ENCODE results near the gene HEYL. TPM values are rescaled to one million over a fixed set of nuclear protein-coding genes. Genes with fewer than 3 reads are reported as not detected.

HEYL gene
- total RNA-seq = 8.2 TPM

DNA sequence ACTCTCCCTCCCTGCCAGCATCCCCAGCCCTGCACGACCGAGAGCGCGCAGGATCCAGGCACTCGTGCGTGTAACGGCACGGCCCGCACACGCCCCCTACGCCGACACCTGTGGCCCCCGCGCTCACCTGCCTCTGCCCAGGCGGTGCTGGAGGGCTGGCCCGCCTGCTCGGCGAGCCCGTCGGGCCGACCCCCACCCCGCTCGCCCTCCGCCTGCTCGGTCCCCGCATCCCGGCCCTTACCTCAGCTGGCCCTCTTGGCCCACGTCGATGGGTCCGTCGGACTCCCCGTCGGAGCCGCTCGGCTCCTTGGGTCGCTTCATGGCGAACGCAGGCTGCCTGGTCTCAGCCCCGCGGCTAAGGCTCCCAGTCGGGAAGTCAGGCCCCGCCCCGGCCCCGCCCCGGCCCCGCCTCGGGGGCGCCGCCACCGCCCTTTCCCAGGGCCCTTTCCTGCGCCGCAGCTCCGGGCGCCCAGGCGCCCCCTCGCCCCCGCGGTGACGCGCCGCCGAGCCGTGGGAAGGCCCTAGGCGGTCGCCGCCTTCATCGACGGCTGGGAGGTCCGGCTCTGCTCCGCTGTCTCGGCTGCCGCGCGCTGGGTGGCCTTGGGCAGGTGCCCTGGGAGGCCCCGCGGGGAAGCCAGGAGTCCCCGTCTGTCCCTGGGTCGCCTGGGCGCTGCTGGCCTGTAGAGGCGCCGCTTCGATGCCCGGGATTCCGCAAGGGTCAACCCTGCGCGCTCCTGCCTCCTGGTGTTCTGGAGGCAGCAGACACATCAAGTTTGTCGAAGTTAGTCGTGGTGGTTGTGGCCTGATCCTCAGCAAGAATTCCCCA lies at the start of gene HEYL:
TSS of gene HEYL (minus strand) at position 339 of the 826 bp plus-strand sequence. CDS start at position 321, 18 bp downstream.
- DNase-seq (ENCODE audit: low spot score) = peak; percentile 65

DNA sequence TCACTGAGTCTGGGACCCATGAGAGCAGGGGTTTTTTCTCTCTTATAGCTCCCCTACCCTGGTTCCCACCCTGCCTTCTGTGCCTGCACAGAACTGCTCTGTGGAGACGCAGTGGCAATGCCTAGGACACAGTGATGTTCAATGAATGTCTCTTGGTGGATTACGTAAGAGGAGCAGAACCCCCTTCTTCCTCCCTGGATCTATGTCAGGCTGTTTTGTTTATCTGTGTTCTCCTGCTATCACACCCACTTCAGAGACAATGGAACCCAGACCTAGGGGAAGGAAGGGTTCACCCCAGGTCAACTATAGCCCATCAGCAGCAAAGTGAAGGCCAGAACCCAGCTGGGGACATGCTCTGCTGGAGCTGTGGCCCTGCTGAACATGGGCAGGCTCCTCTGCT lies 49.8 kb upstream of the HEYL start:
- no peak for DNase-seq (ENCODE audit: low spot score)

DNA sequence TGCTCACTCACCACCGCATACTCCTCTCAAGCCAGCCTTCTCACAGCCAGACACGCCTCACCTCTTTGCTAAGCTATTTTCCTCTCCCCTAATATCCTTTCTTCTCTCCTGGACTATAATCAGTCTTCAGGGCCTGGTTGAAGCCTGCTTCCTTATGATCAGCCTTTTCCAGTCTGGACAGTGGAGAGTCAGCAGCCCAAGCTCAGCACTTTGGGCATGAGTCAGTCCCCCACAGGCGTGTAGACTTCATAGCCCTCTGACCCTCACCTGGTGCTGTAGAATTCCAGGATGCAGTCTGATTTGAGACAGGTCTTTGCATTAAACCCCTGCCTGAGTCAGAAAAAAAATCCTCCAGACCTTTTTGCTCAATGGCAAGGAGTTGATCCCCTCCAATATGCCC lies 49.3 kb upstream of the HEYL start:
- DNase-seq (ENCODE audit: low spot score) = no peak

DNA sequence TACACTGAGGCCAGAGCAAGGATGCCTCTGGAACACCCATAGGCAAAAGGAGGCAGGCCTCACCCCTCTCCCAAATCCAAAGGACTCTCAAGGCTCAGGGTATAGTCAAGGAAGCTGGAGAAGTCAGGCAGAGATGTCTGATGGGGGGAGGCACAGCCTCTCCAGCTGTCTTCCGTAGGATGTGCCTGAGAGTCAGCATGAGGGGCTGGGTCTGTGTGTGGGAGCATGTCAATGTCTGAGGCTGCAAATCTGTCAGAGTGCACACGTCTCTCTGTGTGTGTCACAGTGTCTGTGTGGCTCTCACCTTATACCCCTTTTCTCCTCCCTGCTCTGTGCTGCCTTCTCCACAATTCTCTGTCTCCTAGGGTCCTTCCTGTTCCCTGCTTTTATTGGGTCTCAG lies 47.8 kb upstream of the HEYL start:
- no peak for DNase-seq (ENCODE audit: low spot score)

DNA sequence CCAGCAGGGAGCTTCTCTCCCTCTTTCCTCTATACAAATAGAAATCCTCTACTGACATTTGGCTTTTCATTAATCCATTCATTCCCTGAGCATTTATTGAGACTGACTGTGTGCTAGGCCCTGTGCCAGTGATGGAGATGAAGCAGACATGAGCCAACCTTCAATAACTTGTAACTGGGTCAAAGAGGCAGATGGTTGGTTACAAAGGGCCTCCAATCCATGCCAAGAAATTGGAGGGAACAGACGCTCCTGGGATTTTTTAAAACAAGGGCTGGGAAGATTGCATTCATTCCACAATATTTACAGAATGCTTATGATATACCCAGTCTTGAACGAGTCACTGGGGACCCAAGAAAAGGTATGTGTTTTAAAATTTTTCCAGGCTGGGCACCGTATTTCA lies 45.6 kb upstream of the HEYL start:
- no peak for DNase-seq (ENCODE audit: low spot score)

DNA sequence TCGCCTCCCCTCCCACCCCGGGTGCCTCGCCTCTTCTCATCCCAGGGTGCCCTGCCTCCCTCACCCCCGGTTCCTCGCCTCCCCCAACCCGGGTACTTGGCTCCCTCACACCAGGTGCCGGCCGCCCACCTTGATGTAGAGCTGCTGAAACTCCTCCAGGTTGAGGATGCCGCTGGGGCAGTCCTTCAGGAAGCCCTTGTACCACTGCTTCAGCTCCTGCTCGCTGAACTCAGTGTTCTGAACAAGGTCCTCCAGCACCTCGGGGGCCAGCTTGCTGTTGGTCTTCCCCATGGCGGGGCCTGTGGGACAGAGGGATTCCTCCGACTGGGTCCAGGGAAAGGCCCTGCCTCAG lies 44.8 kb upstream of the HEYL start:
- DNase-seq (ENCODE audit: low spot score) = no peak

DNA sequence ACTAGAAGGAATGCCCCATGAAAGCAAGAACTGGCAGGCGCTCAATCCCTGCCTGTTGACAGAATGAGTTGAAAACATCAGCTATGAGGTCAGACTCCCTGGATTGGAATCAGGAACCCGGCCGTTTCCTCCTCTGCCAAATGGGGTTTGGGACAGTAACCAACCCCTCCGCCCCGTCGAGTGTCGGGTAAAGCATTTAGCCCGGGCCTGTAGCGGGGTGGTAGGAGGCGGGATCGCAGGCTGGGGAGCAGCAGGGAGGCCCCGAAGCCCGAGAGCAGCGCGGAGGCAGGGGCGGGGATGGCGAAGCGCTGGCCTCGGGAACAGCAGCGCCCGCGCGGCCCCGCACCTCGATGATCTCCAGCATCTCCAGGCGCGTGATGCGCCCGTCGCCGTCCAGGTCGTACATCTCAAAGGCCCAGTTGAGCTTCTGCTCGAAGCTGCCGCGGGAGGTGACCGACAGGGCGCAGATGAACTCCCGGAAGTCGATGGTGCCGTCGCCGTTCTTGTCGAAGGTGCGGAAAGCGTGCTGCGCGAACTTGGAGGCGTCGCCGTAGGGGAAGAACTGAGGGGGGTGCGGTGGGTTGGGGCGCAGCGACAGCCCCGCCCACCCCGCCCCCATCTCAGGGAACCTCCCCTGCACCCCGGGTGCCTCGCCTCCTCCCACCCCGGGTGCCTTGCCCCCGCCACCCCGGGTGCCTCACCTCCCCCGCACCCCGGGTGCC lies 44.3 kb upstream of the HEYL start:
- no peak for DNase-seq (ENCODE audit: low spot score)

DNA sequence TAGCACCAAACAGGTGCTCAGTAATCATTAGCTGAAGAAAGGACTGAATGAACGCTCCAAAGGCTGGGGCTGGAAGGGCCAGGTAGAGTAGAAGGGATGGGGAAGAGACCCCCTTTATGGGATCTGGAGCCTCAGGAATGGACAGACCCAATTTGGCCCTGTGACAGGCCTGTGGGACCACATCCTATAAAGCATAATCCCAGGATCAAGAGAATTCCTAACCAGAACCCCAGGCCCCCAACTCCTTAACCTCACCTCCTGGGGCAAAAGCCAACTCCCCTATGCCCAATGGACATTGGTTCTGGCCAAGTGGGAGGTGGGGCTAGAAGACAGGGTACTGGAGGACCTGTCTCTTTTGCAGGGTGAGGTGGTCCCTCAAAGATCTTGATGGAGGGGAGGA lies 42.6 kb upstream of the HEYL start:
- DNase-seq (ENCODE audit: low spot score) = no peak

DNA sequence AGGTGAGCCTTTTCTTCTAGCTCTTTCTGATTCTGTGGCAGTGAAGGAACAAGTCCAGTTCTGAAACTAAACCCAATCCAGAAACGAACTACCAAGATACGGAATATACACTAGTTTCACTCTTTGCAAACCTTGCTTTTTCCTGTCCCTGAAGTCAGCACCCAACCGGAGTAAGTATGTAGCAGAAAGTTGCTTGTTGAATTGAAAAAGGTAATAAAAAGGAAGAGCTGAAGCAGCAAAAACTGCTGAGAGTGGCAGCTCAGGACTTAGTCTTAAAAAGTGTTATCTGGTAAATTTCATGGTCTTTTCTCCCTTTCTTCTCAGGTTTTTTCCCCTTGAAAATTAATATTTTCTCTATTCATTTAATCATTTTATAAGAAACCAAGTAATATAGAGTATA lies 41.9 kb upstream of the HEYL start:
- no peak for DNase-seq (ENCODE audit: low spot score)

DNA sequence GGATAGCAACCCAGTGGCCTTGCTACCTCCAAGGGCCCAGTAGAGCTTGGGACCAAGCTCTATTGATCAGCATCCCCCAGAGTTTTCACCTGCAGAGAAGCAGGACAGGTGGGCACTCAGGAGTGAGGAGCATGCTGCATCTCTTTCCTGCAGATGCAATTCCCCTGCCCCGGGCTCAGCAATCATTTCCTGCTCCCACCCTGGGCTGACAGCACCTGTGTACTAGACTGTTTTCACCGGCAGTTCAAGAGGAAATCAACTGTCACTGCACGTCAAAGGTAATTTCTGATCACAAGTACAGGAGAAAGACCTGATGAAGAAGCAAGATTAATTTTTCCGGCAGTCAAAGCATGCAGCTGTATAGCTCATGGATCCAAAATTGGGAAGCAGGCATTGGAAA lies 41.3 kb upstream of the HEYL start:
- DNase-seq (ENCODE audit: low spot score) = no peak

DNA sequence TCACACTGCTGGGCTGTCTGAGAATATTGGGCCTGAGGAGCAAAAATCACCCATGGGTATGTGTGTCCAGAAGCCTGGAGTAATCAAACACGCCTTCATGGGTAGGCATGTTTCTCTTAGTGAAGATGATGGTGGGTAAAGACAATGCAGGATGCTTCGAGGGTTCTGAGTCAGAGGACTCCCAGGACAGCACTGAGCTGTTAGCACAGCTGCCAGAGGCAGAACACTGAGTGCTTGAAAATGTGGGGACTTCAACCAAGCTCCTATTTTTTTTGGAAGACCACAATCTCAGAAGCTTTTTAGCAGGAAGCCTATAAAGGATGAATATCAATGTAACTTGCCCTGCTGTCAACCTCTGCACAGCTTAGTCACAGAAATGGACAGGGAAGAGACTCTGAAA lies 40.4 kb upstream of the HEYL start:
- no peak for DNase-seq (ENCODE audit: low spot score)

DNA sequence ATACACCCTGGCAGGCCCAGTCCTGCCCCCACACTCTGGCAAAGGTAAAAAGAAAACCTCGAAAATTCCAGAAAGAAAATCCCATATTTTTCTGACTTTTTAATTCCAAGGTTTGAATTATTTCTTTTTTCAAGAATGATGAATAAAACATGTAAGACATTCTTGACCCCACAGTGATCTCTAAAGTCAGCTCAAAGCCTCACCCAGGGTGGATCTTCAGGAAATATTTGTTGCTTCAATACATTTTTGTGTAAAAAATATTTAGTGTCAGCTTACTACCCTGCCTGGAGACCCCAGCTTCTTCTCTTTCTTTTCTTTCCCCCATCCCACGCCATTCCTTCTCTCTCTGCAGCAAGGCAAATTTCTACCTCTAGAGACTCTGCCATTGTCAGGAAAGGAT lies 39.4 kb upstream of the HEYL start:
- no peak for DNase-seq (ENCODE audit: low spot score)

DNA sequence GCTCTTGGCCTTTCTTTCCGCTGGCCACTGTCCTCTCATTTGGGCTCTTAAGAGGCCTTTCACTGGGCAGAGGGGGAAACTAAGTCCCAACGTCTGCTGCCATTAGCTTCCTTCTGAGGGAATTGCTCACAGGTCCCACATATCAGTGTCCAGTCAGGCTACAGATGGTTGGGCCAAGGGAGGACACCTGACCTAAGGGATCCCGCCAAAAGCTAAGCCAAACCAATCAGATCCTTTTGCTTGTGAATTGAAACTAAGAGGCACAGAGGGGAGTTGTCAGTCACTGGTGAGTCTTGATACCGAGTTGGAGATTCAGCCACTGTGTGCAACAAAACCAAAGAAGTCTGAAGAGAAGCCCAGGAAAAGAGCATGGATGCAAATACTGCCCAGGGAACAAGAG lies 38.2 kb upstream of the HEYL start:
- no peak for DNase-seq (ENCODE audit: low spot score)

DNA sequence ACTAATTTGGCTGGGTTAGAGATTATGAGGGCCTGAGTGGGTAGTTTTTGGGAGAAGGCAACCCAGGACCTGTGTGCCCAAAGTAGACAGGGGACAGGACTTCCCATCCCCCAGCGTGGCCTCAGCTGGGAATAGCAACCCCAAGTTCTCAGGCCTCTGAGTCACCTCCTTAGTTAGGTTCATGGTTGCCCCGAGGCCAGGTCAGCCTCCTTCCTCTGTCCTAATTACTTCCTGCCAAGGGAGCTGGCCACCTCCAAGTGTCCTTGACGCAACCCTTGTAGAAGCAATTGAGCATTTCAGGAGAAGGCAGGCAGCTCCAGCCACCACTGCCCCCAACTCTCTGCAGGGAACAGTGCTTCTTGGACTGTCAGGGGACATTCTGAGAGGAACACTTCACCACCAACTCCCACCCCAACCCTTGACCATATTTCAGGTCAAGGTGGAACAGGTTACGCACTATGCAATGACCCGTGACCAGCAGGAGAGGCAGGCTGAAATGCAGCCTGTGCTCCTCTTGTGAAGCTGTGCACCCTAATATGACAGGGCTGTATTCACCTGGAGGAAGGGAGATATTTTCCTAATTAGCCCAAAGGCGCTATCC lies 37.6 kb upstream of the HEYL start:
- no peak for DNase-seq (ENCODE audit: low spot score)

DNA sequence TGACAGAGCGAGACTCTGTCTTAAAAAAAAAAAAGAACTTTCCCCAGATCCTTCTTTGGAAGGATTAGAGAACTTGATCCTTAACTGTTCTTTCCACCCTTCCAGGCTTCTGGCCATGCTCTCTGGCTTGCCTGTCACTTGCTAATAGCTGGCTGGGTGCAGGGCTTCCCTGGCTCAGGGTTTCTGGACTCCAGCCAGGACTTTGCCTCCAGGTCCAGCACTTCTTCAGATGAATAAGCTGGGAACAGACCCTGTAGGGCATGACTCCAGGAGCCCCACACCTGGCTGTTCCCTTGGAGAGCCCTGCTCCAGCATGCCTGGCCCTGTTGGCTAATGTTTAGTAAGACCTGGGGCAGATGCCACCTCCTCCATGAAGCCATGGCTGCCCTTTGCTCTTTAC lies 35.8 kb upstream of the HEYL start:
- no peak for DNase-seq (ENCODE audit: low spot score)

DNA sequence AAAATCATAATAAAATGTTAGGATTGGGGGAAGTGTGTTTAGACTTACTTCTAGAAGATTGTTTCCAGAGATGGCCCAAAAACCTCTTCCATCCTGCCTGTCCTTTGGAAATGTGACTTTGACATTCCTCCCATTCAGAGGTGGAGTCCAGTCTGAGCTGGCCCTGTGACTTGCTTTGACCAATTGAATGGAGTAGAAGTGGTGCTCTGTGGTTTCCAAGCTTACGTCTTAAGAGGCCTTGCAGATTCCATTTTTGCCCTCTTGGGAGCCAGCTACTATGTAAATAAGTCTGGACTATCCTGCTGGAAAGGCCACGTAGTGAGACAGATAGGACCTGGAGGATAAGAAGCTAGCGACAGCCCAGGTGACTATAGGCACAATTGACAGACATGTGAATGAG lies 33.8 kb upstream of the HEYL start:
- no peak for DNase-seq (ENCODE audit: low spot score)

DNA sequence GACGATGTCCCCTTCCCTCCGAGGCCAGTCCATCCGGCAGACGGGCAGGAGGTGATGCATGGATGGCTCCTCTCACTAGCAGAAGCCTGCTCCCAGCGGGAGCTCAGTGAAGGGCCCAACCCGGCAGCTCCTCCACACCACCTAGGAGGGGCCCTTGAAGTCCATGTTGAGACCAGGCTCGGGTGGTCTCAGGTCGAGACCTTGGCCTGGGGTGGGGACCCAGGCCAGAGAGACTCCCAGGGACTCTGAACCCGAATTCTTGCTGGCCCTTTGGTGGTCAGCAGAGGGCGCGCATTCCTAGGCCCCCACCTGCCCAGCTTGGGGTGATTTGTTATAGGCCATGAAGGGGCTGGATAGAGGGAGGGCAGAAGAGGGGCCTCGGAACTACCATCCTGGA lies 33.1 kb upstream of the HEYL start:
- no peak for DNase-seq (ENCODE audit: low spot score)

DNA sequence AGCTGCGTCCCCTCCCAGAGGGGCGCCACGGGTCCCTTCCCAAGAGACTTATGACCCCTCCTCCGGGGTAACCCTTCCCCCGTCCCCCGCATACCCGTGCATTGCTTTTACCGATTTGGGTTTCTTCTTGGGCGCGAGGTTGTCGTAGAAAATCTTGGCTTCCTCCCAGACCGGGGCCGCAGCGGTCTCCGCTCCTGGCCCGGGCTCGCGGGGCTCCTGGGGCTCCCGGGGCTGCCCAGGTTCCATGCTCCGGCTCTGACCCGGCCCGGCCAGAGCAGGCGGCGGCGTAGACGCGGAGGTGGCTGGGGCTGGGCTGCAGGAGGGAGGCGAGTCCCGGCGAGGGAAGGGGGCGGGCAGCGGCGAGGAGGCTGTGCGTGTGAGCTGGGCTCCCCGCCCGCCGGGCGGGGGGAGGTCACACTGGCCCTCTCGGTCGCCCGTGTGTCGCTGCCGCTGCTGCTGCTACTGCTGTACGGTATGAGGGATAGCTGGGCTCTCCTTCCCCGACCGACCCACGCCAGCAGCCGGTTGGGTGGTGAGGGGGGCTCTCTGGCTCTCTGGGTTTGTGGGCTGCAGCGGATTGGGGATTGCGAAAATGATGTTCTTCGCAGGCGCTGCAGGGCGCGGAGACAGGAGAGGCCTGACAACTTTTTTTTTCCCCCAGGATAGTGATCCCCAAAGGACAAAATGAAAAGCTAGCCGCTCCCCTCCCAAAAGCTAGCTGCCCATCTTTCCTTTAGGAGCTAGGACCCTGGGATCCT lies 32.5 kb upstream of the HEYL start, which contains the start of gene NT5C1A:
TSS of gene NT5C1A (minus strand) at position 315 of the 758 bp plus-strand sequence. CDS start at position 246, 69 bp downstream.
- DNase-seq (ENCODE audit: low spot score) = no peak

DNA sequence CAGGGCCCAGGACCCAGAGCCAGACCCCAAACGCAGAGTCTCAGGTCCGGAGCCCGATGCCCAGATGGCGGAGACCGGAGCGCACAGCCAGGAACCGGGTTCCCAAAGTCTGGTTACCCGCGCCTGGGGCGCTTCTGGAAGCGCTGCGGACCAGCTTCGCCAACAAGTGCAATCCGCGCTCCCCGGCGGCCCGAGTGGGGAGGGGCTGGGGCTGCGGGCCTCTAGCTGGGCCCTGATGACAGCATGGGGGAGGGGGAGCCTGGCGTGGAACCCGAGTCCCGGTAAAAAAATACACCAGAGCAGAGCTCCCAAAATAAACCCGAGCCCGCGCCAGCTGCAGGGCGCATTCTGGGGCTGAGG lies 32.0 kb upstream of the HEYL start:
- no peak for DNase-seq (ENCODE audit: low spot score)

DNA sequence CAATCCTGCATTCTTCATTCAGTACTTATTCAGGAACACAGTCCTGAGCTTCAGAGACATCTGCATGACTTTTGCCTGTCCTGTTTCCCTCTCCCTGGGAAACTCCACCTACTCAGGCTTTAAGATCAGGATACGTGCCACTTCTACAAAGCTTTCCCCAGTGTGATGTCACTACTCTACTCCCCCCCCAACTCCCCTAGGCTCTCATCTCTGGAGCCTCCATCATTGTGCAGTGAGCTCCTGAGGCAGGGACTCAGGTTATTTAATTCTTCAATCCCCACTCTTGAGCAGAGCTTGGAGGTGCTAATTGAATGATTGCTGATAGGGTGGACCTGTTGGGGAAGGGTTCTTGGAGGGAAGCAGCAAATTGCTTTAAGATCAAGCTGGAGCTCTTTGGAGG lies 31.2 kb upstream of the HEYL start:
- DNase-seq (ENCODE audit: low spot score) = no peak

DNA sequence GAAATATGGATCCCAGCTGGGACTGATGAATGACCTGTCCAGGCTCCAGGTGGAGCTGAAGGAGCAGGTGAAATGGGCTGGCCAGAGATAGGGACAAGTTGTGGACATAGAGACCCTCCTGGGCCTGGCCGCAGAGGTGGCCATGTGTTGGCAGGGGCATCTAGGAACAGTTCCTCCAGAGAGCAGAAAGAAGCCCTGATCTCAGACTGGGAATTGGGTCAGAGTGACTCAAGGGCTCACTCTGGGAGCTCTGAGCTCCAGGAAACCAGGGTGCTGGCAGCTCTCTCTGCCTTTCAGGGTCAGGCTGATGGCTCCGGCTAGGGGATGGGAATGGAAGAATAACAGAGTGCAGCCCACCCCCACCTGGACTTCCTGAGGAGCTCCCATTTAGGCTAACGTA lies 29.5 kb upstream of the HEYL start:
- DNase-seq (ENCODE audit: low spot score) = no peak

DNA sequence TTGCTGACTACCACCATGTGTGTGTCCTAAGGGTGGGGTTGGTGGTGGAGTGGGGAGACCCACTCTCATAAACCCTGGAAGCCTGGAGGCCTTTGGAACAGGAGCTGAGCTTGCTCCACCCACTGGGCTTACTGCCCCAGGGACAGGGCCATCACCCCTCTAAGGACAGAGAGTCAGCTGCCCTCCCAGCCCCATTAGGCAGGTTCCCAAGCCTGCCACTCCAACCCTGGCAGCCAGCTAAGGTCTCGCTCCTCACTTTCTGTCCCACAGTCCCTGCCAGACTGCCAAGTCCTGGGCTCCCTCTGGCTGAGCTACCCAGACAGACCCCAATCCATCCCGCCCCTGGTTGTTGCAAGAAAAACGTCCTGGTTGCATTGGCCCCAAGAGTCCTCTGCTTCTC lies 28.7 kb upstream of the HEYL start:
- no peak for DNase-seq (ENCODE audit: low spot score)
